Mammary epithelial cell (primary cell): Measurements from ENCODE around the gene ALB.

Experiments
- EZH2 ChIP-seq: IDR thresholded peaks from 2 replicates; pipeline ENCODE4 v1.6.1; 2012; ENCODE audit warnings: low read length, inconsistent platforms, borderline replicate concordance
- TF ChIP-seq, protein P1 (sequence below), 2 donors: IDR thresholded peaks in 1 of 2; conservative IDR thresholded peaks in 1 of 2; 2 replicates each; pipeline ENCODE4 v1.5.1; 2011 to 2012; ENCODE audit warnings: inconsistent platforms in 2 of 2, low read length in 2 of 2, mild to moderate bottlenecking in 2 of 2, control low read depth in 1 of 2, low read depth in 1 of 2; ENCODE audit not compliant: insufficient read depth in 1 of 2; ENCODE audit errors: extremely low read depth in 1 of 2

DNA sequence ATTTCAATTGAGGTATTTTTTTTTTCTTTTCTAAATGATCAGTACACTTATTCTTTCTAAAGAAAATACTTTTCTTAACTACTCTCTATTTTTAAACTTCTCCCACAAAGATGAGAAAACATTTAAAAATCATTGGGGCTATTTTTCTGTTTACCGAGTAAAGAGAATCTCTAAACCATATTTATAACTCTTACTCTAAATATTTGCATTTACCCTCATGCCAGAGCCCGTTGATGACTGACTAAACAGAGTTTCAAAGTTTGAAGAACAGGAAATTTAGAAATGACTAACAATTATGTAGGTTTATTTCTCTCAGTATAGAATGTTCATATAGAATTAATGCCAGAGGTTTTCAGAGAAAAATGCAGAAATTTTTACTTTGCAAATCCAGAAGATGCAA lies 2.7 kb upstream of the ALB start:
- TF ChIP-seq EZH2, result no peak
- TF ChIP-seq, protein P1, sequence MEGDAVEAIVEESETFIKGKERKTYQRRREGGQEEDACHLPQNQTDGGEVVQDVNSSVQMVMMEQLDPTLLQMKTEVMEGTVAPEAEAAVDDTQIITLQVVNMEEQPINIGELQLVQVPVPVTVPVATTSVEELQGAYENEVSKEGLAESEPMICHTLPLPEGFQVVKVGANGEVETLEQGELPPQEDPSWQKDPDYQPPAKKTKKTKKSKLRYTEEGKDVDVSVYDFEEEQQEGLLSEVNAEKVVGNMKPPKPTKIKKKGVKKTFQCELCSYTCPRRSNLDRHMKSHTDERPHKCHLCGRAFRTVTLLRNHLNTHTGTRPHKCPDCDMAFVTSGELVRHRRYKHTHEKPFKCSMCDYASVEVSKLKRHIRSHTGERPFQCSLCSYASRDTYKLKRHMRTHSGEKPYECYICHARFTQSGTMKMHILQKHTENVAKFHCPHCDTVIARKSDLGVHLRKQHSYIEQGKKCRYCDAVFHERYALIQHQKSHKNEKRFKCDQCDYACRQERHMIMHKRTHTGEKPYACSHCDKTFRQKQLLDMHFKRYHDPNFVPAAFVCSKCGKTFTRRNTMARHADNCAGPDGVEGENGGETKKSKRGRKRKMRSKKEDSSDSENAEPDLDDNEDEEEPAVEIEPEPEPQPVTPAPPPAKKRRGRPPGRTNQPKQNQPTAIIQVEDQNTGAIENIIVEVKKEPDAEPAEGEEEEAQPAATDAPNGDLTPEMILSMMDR (conservative IDR thresholded peaks at IDR 0.05 in 1 of 2, IDR thresholded peaks at IDR 0.05 in 1 of 2; ENCODE audit: extremely low read depth in 1 of 2, insufficient read depth in 1 of 2, low read depth in 1 of 2, low read length in 2 of 2), result no peak
